Calu3 (cell line): Measurements from ENCODE around the gene HOXD9. TPM values are rescaled to one million over a fixed set of nuclear protein-coding genes. Genes with fewer than 3 reads are reported as not detected.

Experiments
- BruUV-seq: library from RNA; stranded (reverse); fragments of 400-500 nt; replicated peaks from 2 replicates; lab custom pipeline; 2021; lab: Mats Ljungman, UMichigan
- CTCF ChIA-PET: fragments of 300-600 bp; sonication (Branson Sonifier 250); formaldehyde crosslinking; loops from one replicate; lab custom pipeline; 2022; ENCODE audit warnings: antibody characterized with exemption; lab: Charles Lee
- DNase-seq: peaks from one replicate; pipeline ENCODE4 v3.0.0; 2022
- H3K27ac Mint-ChIP-seq: one replicate; pipeline ENCODE4 v1.8.0; 2022; ENCODE audit warnings: mixed read lengths; ENCODE audit not compliant: unreplicated experiment
- H3K27me3 Mint-ChIP-seq: one replicate; pipeline ENCODE4 v1.8.0; 2022; ENCODE audit warnings: mixed read lengths; ENCODE audit not compliant: unreplicated experiment
- H3K36me3 Mint-ChIP-seq: one replicate; pipeline ENCODE4 v1.8.0; 2022; ENCODE audit warnings: mild to moderate bottlenecking, moderate library complexity, mixed read lengths; ENCODE audit not compliant: insufficient read depth, unreplicated experiment
- H3K4me1 Mint-ChIP-seq: one replicate; pipeline ENCODE4 v1.8.0; 2022; ENCODE audit warnings: mild to moderate bottlenecking, low read depth, mixed read lengths; ENCODE audit not compliant: unreplicated experiment
- H3K4me3 Mint-ChIP-seq: one replicate; pipeline ENCODE4 v1.8.0; 2022; ENCODE audit warnings: mild to moderate bottlenecking, low read depth, moderate library complexity, mixed read lengths; ENCODE audit not compliant: unreplicated experiment
- H3K9me3 Mint-ChIP-seq: one replicate; pipeline ENCODE4 v1.8.0; 2022; ENCODE audit warnings: low read depth, mixed read lengths; ENCODE audit not compliant: unreplicated experiment
- intact Hi-C: fragments of 100-400 bp; cut with micrococcal nuclease; formaldehyde crosslinking; loops from one replicate; pipeline ENCODE4 v1.10.0; 2022; ENCODE audit not compliant: unreplicated experiment
- total RNA-seq: library from RNA; stranded (reverse); gene quantifications from 2 replicates; pipeline ENCODE4 v1.2.3, GENCODE V29; 2022
- TF ChIP-seq, protein P1 (sequence below): fragments of 200-600 bp; IDR thresholded peaks from one replicate; pipeline ENCODE4 v1.8.0; 2022; ENCODE audit warnings: antibody characterized with exemption; ENCODE audit not compliant: unreplicated experiment

Gene HOXD9
- total RNA-seq, 1 experiment from 2014 or later, result not detected

DNA sequence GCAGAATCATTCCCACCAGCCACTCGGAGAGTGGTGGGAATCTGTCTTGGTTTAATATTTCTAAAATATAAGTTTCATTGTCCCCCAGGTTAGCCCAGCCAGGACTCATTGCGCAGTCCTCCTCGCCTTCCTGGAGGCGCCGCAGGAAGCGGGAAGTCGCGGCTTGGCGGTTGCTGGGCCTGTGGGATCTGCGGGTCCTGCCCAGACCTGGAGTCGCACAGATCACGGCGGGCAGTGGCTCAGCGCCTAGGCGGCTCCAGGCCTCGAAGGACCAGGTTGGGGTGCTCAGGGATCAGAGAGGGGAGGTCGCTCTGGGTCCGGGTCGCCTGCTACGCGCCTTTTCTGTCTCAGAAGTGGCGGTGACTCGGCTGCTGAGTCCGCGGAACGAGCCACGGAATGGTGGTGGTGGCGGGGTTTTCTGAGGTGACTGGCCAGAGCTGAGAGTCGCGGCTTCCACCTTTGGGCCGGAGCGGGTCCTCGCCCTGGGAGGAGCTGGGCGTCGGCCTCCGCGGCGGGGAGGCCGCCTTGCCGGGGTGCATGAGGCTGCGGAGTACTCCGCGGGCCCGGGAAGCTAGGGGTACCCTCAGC is 37.2 kb downstream of the HOXD9 start:
- TF ChIP-seq, protein P1, sequence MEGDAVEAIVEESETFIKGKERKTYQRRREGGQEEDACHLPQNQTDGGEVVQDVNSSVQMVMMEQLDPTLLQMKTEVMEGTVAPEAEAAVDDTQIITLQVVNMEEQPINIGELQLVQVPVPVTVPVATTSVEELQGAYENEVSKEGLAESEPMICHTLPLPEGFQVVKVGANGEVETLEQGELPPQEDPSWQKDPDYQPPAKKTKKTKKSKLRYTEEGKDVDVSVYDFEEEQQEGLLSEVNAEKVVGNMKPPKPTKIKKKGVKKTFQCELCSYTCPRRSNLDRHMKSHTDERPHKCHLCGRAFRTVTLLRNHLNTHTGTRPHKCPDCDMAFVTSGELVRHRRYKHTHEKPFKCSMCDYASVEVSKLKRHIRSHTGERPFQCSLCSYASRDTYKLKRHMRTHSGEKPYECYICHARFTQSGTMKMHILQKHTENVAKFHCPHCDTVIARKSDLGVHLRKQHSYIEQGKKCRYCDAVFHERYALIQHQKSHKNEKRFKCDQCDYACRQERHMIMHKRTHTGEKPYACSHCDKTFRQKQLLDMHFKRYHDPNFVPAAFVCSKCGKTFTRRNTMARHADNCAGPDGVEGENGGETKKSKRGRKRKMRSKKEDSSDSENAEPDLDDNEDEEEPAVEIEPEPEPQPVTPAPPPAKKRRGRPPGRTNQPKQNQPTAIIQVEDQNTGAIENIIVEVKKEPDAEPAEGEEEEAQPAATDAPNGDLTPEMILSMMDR, result no peak
- no TSS peak for BruUV-seq
- peaks cover 2% of the 10 kb centered on the region for H3K9me3 Mint-ChIP-seq
- DNase-seq, result no peak
- H3K27ac Mint-ChIP-seq, result no peak overlapping the region
- no peak overlapping the region for H3K4me3 Mint-ChIP-seq
- no peaks in the 10 kb centered on the region for H3K4me1 Mint-ChIP-seq
- H3K36me3 Mint-ChIP-seq, result no peaks in the 10 kb centered on the region
- CTCF ChIA-PET, result no interaction called here
- intact Hi-C loops, result no loop called here
- H3K27me3 Mint-ChIP-seq, result peaks cover 18% of the 10 kb centered on the region

DNA sequence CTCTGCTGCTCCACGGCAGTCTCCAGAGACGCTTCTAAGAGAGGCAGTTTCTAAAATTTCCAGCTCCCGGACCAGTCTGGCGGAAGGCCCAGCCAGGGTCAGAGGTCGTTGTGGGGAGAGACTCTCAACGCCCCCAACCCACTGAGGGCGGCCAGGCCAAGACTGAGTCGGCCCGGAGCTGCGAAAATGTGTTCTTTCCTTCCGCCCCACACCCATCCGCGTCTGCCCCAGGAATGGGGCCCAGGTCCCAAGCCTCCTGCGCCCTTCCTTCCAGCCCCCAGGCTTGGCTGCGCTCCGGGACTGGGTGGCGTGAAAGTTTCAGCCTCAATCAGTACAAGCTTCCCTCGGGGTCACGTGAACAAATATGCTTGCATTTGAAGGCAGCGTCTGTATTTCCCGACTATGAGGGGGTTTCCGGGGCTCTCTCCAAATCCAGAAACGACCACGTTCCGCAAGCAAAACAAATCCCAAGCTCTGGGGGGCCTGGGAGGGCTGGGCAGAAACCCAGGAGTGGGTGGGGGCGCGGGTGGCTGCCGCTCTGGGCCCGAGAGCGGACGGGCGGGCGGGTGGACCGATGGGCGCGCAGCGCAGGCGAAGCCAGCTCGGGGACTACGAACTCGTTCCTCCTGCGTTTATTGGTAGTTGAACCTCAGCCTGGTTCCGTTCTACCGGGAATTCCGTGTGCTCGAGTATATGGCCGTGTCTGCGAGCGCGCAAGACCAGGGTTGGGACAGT is 37.9 kb downstream of the HOXD9 start:
- no peak for DNase-seq
- TF ChIP-seq, protein P1, result no peak
- no TSS peak for BruUV-seq
- H3K9me3 Mint-ChIP-seq, result peaks cover 2% of the 10 kb centered on the region
- H3K27me3 Mint-ChIP-seq, result peaks cover 12% of the 10 kb centered on the region
- intact Hi-C loops, result no loop called here
- H3K4me1 Mint-ChIP-seq, result no peaks in the 10 kb centered on the region
- H3K27ac Mint-ChIP-seq, result no peak overlapping the region
- CTCF ChIA-PET, result no interaction called here
- H3K4me3 Mint-ChIP-seq, result no peak overlapping the region
- no peaks in the 10 kb centered on the region for H3K36me3 Mint-ChIP-seq

DNA sequence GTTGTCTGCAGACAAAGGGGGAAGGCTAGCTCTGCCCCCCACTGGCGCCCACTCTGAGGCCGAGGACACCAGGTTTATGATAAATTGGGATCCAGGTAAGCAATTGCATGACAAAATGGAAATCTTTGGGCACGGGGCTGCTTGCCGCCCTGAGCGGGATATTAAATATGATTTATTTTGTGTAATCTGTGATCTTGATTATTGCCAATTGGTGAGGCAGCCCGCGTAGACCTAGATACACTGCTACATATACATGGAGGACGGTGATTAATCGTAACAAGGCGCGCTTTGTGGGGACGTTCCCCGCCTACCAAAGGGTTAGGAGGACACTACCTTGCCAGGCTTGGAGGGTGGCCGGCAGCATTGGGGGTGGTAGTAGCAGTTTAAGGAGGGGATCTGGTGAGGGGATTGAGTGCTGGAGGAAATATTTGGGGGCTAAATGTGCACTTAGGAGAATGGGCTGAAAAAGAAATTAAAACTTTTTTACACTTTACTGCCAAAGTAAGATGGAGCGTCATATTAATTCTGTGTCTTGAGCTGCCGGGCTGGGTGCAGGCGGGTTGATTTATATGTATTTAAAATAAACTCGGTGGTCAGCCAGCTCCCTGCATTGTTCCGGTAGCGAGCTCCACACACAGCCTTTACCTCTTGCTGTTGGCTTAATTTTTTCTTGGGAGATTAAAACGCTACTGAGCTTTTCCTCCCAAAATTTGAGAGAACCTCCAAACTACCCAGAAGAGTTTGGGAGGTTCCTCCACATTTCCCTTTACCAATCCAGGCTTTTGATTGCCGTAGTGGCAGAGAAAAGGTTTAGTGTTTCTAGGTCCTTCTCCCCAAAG is 38.7 kb downstream of the HOXD9 start:
- Mint-ChIP-seq H3K36me3 (no peaks in the 10 kb centered on the region), H3K27ac (no peak overlapping the region), H3K4me3 (no peak overlapping the region), H3K4me1 (no peaks in the 10 kb centered on the region), H3K9me3 (peaks cover 2% of the 10 kb centered on the region), H3K27me3 (peaks cover 12% of the 10 kb centered on the region)
- BruUV-seq, result no TSS peak
- DNase-seq, result no peak
- TF ChIP-seq, protein P1, result no peak
- CTCF ChIA-PET, result interaction anchor here (1.4 kb wide), 1 partner anchor 20 kb away, joined by 4 read pairs; no protein-coding TSS in a partner anchor
- intact Hi-C loops, result no loop called here

DNA sequence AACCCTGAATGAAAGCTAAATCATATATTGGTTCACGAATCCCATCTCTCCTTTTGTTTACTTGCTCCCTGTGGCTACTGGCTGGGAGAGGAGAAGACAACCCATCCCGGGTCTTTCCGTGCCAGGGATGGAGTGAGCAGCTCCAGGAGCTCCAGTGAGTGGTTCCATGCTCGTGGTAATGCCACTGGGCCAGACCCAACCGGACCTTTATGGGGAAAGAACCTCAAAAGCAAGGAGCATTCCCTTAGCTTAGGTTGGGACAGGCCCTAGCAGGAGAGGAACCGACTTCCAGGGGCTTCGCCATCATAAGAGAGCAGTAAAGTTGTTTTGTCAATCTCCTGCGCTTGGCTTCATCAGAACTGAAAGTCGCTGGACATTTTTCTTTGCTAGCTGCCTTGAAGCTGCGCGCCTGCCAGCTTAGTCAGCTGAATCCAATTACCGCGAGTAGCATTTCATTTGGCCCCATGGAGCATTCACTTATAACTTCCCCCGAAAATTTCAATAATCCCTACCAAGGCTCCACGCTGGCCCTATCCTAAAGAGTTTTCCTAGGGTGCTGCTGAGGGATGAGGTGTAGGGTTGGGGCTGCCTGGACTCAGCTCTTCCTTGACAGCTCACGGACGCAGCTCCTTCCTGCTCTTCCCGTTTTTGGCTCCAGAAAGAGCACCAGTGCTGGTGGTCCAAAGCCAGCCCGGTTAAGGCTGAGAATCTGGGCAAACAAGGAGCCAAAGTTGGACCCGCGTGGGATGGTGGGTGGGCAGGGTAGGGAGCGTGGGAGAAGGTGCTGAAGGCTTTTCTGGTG is 39.5 kb downstream of the HOXD9 start:
- no peak overlapping the region for H3K4me3 Mint-ChIP-seq
- CTCF ChIA-PET, result interaction anchor here (1.4 kb wide), 1 partner anchor 21 kb away, joined by 4 read pairs; no protein-coding TSS in a partner anchor
- no peak overlapping the region for H3K27ac Mint-ChIP-seq

More for the DNA sequence above, 39.5 kb downstream of the HOXD9 start:
- intact Hi-C loops, result no loop called here
- no TSS peak for BruUV-seq
- H3K9me3 Mint-ChIP-seq, result peaks cover 2% of the 10 kb centered on the region
- no peak for DNase-seq
- peaks cover 12% of the 10 kb centered on the region for H3K27me3 Mint-ChIP-seq
- H3K4me1 Mint-ChIP-seq, result no peaks in the 10 kb centered on the region
- H3K36me3 Mint-ChIP-seq, result no peaks in the 10 kb centered on the region
- TF ChIP-seq, protein P1, result no peak
